OCI-LY3 (cell line): Measurements from ENCODE around the gene CEP68.

Experiments
- CTCF ChIP-seq: fragments of 200-600, 300-600 bp; sonication (generic); IDR thresholded peaks from 2 replicates; pipeline ENCODE4 v1.5.1; 2014; ENCODE audit warnings: antibody characterized with exemption, low read length, low read depth
- EZH2phosphoT487 ChIP-seq: fragments of 200-600 bp; shearing (Covaris generic); IDR thresholded peaks from 2 replicates; pipeline ENCODE4 v1.6.1; 2018; ENCODE audit warnings: antibody characterized with exemption, mixed run types, low read depth

GRCh38 chr2:65031341-65032018 is 24.7 kb upstream of the CEP68 start:
- TF ChIP-seq CTCF: no peak
- no peak for TF ChIP-seq EZH2phosphoT487
